ENCODE measurements around the gene PTPRS. TPM values are rescaled to one million over a fixed set of nuclear protein-coding genes. Genes with fewer than 3 reads are reported as not detected.

The PTPRS gene
- total RNA-seq, 1 donor from 2014 or later, result 6.5 TPM

DNA sequence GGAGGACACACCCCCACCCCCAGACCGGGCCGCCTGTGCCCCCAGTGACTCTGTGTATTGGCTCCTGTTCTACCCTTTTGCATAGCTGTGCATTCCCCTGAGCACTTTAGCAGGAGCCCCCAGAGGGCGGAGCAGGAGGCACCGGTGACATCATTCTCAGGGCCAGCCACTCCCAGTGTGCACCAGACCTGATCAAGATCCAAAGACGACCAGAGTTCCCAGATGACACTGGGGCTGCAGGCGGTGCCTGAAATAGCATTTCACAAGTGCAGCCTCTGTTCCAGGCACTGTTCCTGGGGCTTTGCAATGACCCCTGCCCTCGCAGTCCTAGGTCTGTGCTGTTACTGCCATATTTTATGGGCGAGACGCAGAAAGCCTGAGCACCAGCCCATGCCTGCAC lies 14.5 kb upstream of the PTPRS start:
- DNase-seq (ENCODE audit: low read depth in 2 of 2), result no peak

DNA sequence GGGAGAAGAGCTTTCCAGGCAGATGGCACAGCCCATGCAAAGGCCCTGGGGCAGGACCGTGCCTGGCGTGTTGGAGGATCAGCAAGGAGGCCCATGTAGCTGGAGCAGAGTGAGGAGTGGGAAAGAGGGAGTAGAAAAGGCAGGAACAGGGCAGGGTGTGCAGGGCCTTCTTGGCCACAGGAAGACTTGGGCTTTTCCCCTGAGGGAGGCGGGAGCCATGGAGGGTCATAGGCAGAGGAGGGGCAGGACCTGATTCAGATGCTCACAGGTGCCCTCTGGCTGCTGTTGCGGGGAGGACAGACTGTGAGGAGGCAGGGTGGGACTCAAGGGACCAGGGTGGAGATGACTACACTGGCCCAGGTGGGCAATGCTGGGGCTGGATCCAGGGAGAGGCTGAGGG lies 13.8 kb upstream of the PTPRS start:
- peak in 1 of 2 donors; percentile 32 for DNase-seq (ENCODE audit: low read depth in 2 of 2)

DNA sequence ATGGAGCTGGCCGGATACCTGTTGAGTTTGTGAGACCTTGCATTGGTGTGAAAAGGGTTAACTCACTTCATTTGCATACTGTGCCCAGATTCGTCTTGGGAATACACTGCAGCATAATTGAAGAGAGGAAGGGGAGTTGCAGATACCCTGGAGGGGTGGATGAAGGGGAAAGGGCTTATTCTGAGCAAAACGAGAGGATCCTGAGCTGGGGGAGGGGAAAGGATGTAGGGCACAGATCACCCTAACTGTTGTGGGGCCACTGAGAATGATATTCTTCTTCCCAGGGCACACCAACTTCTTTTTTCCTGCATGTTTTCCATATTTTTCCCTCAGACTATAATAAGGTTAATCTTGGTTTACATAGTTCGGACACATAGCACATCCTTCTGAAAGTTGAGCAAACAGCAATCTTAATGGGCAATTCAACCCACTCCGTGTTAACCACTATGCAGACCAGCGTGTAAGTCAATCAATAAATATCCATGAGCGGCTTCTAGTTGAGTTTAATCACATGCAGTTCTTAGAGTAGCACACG lies 11.7 kb upstream of the PTPRS start:
- no peak for DNase-seq (ENCODE audit: low read depth in 2 of 2)

DNA sequence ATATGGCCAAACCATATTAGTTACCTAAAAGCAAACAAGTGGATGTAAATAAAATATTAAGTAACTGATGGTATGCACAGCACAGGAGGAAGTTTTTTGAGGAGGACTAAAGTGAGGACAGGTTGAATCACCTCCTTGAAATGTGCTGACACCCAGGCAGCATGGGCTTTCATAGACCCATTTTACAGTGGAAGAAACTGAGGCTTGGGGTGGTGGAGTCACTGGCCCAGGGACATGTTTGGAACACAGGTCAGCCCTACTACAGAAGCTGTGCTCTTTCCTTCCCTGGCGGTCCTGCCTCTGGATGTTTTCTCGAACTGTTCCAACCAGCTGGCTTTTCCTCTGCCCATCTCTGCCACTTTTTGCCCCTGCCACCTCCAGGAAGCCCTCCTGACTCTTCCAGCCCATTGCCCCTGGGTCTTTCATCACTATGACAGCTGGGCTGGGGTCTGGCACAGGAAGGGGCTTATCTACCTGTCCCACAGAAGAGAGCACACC lies 11.2 kb upstream of the PTPRS start:
- DNase-seq (ENCODE audit: low read depth in 2 of 2), result no peak

DNA sequence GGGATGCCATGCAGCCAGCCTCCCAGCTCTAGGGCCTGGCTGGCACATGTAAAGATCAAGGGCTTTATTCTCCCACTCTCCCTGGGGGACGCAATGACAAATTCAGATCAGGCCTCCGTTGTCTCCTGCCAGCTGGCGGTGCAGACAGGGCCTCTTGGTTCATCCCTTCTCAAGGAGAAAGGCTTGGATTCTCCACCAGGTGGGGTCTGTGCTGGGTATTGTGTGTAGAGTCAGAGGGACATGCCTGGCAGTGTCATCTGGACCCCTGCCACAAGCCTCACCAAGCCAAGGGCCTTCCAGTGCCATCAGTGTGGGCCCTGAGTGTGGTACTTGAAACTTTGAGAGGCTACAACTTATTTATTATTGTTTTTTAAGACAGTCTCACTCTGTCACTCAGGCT lies 8.4 kb upstream of the PTPRS start:
- DNase-seq (ENCODE audit: low read depth in 2 of 2), result no peak

DNA sequence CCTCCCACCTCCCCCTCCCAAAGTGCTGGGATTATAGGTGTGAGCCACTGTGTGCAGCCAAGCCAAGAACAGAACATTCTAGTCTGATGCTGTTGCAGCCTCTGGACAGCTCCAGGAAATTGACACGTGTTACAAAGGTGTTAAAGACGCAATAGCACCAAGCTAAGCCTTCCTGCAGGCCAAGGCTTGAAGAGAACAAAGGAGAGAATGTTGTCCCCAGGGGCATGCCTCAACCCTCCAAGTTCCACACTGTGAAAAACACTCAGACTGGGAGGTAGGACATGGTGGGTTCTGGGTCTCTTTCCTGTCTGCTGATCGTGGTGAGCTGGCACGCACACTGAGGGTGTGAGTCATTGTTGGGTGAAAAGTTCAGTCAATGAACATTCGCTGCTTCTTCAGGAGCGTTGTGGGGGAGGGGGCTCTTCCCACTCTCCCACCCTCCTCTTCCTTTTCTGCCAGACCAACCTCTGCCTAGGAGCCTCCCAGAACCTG lies 5.3 kb upstream of the PTPRS start:
- peak; percentile 19 to 37 for DNase-seq (ENCODE audit: low read depth in 2 of 2)

DNA sequence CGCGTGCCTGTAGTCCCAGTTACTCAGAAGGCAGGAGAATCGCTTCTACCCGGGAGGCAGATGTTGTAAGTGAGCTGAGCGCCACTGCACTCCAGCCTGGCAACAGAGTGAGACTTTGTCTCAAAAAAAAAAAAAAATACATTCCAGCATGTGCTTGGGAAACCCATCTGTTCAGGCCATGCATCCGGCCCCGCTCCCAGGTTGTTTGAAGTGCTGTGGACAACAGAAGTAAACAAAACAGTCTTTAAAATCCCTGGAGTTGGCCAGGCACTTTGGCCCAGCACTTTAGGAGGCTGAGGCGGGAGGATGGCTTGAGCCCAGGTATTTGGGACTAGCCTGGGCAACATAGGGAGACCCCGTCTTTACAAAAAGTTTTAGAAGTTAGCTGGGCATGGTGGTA lies 3.2 kb upstream of the PTPRS start:
- DNase-seq (ENCODE audit: low read depth in 2 of 2), result no peak

DNA sequence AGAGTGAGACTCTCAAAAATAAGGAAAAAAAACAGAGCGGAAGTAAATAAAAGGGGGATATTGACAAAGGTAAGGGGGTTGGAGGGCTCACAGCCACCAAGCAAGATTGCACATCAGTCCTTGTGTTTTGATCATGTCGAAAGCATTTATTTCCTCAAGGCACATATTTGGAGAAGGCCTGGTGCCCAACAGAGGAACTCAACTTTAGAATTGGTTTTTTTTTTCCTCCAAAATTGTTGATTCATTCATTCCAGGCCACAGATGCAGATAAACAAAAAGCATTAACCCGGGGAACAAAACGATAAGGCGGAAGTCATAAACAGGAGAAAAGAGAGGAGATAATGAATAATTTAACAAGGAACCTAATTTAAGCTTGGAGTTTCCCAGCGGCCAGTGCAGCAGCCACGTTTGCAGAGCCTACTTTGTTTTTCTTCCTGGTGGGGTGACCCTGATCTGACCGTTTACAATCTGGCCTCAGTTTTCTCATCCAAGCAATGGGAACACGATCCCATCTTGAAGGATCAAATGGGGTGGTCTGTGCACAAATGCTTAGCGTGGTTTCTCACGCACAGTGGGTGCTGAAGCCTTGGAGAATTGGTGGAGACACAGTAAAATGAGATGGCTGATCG lies 2.1 kb upstream of the PTPRS start:
- no peak for DNase-seq (ENCODE audit: low read depth in 2 of 2)

DNA sequence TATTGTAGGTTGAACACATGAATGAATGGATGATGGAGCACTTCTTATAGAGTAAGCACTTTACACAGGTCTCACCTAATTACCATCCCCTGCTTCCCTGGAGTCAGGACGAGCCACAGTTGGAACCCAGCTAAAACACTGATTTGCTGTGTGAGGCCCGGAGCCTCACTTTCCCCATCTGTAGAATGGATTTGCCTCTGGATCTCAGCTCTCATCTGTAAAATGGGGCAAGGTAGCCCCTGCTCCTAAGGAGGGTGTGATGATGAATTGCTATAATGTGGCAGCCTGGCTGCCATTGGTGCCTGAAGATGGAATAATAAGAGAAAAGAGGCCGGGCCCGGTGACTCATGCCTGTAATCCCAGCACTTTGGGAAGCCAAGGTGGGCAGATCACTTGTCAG lies 1.4 kb upstream of the PTPRS start:
- no peak for DNase-seq (ENCODE audit: low read depth in 2 of 2)

DNA sequence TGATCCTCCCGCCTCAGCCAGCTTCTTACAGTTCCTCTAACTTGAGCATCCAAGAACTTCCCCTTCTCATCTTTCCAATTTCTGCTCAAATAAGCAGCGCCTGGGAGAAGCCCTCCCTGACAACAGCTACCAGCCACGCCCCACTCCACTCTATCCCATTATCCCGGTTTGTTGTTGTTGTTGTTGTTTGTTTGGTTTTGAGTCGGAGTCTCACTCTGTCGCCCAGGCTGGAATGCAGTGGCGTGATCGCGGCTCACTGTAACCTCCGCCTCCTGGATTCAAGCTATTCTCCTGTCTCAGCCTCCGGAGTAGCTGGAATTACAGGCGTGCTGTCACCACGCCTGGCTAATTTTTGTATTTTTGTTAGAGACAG lies 822 bp upstream of the PTPRS start:
- DNase-seq (ENCODE audit: low read depth in 2 of 2), result no peak

DNA sequence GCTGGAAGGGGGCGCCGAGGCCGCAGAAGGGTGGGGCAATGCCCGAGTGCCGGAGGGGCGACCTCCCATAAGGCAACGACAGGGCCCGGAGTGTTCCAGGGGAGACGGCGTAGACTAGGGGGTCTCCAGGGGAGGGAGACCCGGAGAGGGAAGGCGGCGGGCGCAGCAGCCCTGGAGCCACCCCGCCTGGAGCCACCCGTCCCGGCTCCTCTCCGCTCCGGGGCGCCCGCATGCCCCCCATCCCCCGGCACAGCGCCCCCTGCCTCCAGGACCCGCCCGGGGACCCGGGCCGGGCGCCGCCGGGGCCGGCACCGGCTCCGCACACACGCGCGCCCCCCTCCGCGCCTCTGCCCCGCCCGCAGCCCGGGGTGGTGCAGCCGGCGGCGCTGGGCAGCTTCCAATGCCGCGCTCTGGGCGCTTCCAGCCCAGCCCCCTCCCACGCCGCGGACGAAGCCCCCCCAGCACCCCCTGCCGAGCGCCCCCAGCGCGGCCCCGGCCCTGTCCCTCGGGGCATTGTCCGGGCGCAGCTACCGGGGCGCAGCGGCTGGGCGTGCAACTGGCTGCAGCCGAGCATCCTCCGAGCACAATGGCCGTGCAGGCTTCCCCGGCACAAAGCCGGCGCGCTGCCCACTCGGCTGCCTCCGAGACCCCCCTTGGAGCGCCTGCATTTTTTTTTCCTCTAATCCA lies 519 bp downstream of the PTPRS start:
- peak; percentile 12 to 24 for DNase-seq (ENCODE audit: low read depth in 2 of 2)

DNA sequence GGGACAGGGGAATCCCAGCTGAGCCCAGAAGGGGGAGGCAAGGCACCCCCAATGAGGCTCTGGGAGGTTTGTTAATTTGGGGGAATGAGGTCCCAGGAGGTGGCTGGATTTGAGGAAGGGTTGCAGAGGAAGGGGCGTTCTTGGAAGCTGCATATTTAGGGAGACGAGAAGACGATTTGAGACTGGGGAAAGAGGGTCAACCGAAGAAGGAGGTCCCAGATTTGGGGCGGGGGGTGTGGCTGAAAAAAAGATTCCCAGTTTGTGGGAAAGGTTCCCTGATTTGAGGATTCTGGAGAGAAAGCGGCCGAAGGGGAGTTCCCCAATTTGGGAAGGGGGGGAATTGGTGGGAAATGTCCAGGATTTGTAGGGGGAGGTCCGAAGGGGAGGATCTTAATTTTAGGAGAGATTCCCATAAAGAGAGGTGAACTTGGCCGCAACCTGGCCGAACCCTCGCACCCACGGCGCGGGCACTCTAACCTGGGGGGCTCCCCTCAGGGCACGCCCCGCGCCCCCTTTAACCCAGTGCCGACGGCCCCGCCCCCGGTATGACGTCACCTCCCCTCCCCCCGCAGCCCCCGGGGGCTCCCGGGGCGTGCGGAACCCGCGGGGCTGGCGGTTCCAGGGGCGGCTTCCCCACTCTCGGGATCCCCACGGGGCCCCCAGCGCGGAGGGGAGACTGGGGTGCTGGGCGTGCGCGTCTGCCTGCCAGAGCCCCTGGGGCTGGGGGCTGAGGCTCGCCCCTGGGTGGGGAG lies 1.2 kb downstream of the PTPRS start:
- no peak for DNase-seq (ENCODE audit: low read depth in 2 of 2)

DNA sequence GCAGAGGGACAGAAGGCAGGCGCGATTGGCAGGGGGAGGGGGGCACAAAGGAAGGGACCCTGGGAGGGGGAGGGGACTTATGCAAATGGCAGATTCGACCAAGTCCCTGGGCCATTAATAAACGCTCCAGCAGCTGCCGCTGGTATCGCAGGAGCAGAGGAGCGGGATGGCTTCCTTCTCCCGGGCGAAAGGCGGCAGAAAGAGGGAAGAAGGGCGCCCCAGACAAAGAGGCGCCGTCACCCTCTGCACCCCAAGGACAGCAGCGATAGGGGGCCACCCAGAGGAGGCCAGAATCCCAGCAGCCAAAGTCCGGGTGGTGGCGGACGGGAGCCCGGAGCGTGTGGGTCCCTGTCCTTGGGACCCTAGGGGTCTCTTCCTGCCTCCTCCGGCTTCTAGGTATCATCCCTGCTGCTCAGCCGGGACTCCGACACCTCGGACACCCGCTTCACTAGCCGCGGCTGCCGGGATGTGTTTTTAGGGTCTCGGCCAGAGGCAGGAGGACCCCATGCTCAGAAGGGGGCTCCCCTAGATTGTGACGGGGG lies 1.9 kb downstream of the PTPRS start:
- no peak for DNase-seq (ENCODE audit: low read depth in 2 of 2)

DNA sequence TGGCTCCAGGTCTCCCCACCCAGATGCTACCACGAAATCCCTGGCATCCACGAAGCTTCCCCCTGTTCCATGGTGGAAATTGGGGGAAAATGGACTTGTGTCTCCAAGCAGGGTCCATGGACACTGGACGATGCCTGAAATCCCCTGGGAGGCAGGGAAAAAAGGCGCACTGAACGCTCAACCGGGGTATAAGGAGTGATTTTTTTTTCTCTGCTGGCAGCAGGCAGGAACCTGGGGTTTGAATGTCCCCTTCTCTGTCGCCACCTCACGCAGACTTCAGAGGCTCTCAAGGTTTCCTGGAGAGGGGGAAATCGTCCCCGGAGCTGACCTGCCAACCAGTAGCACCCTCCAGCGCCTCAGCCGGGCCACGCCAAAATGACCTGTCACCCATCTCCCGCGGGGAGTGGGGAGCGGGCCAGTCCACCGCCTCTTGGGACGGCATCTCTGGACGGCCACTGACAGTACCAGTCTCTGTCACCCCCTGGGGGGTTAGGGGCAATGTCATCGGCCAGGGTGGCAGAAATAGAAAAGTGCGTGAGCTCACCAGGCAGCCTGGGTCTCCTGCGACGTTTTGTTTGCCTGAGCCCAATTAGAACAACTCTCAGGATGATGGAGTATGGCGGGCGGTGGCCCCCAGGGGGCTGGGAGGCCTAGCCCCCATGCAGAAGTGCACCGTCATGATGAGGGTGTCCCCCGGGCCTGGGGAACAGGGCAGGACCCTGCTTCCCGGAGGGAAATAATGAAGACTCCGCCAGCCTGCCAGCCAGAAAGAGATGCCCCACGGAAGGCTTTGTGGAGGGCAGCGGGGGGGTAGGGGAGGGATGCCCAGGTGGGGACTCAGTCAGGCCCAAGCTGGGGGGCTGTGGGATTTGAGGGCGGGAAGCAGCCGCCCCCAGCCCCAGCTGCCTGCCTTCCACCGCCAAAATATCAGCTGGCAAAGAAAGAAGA lies 2.6 kb downstream of the PTPRS start:
- no peak for DNase-seq (ENCODE audit: low read depth in 2 of 2)

DNA sequence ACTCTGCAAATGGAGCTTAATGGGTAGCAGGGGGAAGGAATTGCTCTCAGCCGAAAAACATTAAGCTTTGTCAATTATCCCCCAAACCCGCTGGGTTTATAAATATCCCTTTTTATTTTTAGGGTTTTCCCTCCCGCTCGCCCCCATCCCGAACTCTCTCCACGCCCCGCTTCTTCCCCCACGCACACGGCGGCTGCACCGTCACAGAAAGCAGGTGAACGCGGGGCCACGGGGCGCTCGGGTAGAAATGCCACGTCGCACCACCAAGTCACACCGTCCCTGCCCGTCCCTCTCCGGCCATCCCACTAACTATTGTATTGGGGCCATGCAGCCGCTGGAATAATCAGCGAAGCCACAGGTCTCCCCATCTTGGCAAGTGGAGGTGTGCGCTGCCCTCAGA lies 3.5 kb downstream of the PTPRS start:
- DNase-seq (ENCODE audit: low read depth in 2 of 2), result no peak

DNA sequence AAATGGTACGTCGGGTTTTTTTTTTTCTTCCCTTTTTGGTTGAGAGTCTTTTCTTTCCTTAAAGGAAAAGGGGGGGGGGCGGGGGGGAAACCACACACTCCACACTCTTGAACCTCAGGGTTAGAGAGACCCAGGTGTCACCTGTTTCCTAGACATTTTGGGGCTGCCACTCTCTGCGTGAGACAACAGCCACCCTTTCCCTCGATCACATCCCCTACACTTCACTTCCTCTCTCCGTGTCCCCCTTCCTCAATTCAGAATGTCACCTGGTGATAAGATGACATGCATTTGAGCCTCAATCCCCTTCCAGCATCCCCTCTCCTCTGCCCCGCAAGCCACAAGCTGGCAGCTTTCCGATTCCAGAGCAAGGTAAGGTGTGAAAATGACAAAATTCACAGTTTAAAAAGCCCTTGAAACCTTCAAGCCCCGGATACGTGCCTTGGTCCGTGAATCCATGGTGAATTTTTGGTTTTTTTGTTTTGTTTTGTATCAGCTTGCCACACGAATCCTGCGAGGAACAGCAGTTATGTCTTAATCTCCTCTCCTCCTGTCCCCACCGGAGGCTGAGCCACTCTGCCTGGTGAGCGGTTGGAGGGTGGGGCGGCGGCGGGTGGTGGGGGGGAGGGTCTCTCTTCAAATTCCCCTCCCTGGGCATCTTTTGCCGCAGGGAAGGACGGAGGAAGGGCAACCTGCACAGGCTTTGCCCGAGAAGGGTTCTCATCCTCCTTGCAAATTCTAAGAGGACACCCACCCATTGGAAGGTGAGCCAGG lies 4.2 kb downstream of the PTPRS start:
- DNase-seq (ENCODE audit: low read depth in 2 of 2), result no peak

DNA sequence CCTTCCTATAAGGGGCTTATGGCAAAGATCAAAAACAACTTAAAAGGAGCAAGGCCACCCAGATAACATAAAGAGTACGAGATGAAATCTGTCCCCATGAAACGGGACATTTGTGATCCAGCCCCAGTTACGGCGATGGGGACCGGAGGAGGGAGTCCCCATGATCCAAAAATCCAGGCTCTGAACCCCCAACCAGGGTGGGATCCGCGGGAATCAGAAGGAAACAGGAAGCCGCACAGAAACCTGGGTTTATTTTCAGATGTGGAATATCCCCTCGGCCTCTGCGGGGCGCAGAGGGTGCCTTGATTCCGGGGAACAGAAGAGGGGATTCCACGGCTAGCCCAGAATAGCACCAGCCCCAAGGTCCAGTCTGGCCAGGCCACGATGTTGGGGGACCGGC lies 5.0 kb downstream of the PTPRS start:
- DNase-seq (ENCODE audit: low read depth in 2 of 2), result no peak

DNA sequence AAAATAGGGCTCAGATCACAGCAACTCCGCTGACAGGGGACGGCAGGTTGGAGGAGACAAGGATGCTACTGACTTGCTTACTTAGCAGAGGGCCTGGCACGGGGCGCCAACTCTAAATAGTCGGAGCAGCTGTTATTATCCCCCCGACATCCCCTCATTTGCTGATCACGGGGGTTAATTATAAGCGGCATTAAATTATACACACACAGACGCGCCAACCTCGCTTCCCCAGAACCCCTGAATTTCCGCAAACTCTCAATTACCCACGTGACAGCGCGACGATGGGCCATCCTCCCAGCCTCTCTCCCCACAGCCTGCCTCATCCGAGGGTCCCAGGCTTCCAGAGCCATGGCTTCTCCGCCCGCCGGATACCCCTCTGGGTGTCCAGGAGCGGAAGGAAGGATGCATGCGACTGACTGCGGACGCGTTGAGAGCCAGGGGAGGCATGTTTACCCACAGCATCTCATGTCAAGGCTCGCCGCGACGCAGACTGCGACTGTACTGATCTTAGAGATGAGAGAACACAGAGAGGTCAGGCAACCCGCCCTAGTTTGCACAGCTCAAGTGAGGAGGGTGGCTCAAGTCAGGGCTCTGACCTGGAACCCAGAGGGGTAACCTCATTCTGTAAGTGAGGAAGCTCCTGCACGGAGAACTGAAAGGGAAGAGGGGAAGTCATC lies 5.7 kb downstream of the PTPRS start:
- no peak for DNase-seq (ENCODE audit: low read depth in 2 of 2)

DNA sequence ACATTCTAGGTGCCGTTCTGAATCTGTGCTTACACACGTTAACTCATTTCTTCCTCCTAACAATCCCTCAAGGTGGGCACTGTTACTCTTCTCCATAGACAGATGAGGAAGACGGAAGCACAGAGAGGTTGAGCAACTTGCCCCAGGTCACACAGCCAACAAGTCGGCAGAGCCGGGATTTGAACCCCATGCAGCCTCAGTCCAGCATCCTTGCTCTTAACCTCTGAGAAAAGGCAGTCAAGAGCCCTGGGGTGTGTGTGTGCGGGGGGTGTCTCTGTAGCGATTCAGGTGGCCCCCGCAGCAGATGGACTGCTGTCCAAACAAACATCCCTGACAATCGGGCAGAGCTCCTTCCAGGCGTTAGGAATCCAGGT lies 6.3 kb downstream of the PTPRS start:
- DNase-seq (ENCODE audit: low read depth in 2 of 2), result no peak

Measured in lung microvascular endothelial cell (primary cell).